Amygdala (tissue), 56 donors: ENCODE measurements around the gene CELF2.

Experiments
- DNase-seq, 56 donors: peaks; one replicate each; lab custom pipeline; 2025; lab: John Stamatoyannopoulos, UW

The CELF2 gene

DNA sequence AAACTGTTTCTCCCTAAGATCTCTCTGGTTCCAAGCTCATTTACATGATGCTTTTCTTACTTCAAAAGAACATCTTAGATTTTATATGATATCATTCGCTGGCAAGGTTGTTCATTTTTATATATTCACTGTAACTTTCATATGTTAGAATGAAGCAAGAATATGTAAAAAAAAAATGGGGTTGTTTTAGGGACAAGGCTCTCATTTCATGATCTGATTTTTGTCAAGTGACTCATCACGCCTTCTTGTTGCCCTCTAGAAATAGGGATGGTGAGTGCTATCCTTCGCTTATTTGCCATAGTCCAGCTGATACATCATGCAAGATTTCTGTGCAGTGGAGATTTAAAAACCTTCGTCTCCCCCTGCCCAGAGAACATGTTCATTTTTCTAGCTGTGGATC is 14.0 kb upstream of the CELF2 start:
- DNase-seq, result no peak

DNA sequence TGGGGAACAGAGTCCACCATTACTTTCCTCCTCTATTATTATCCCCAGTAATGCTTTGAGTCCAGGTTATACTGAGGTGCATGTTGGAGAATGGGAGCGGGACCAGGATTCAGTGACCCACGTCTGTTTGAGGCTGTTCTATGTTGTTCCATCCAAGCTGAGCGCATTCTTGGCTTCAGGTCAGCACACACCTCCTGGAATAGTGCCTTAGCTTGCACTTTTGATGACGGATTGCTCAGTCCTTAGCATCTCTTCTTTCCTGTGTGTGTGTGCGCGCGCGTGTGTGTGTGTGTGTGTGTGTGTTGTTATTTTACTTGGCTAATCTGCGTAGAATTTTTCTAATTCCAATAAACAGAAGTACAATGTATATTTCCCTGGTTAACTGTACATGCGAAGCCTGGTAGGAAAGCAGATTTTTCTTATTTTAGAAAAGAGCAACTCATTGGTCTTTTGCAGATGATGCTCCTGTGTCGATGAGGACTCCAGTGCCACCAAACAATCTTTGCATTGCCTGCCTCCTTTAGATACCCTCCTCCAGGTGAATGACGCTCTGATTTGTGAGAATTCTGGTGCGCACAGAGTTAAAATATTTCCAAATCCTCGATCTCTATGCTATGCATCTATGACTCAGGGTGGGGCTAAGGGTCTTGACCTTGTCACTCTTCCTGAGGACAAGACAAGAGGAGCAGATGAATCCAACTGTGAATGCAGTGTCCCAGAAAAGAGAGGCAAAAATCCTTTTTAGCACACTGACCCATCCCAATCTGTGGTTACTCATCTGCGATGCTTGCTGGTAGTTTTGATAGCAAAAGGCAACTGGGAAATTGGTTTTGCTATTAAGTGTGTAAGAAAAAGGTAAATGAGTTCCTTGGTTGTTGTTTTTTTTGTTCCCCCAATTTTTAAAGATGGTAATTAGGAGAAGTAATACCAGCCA is 13.3 kb upstream of the CELF2 start:
- DNase-seq, result no peak

DNA sequence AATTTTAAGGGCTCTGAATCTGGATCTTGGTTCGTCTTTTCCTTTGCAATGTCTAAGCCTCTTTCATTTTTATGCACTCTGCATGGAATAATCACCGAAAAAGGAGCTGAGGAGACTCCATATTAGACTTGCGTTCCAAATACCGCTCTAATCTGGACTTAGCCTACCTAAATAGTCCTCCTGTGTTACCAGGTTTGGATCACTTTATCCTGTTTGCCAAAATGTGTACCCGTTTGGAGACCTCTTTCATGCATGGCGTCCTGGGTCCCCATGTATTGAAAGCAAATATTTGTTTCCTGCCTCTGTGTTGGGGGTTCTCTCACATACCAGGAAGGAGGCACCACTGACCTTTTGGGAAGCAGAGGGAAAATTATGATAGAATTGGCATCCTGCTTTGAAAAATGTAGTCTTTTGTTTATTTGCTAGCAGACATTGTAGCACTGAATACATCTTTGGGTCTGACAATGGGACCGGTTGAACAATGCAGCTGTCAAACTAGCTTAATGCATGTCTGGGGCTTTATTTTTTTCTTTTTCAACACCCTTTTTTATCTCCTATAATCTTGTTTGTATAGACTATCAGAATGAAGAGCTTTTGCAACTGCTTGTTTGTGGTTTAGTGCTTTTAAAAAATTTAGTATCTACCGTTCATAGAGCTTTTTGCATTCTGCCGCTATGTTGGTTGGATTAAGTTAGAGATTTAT is 11.8 kb upstream of the CELF2 start:
- no peak for DNase-seq

DNA sequence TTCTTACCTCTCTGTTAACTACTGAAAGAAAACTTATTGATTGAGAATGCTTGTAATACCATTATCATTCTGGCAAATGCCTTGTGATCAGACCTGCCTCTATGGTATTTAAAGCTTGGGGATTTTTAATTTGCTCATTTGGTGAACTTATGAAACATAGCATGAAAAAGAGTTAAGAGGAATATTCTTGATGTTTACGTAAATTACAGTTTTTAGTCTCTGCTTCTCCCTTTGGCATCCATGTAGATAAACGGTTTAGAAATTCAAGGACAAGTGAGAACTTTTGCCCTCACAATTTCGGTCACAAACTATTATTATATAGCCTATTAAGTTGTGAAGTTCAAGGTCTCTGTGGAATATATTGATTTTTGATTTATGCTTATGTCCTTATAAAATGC is 11.2 kb upstream of the CELF2 start:
- no peak for DNase-seq

DNA sequence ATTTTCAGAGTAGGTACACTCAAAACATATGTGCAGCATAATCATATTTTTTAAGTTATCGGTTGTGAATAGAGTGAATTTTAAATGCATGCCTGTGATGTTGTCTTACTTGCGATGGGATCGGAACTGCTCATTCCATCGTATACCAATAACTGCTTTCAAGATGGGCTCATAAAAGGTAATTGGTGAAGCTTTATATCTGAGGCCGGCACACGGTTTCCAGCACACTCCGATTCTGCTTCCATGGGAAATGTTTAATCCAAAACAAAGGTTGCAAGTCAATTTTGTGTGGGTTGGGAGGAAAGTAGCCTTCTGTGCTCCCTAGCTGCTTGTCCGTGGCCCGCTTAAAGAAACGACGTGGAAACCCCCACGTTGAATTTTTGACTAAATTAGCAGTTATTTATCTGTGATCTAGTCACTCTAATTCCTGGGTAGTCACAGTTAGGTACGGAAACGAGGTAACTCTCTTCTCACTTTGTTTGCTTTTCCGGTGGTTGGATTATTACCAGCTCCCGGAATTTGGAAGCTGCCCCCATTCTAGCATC is 10.1 kb upstream of the CELF2 start:
- no peak for DNase-seq

DNA sequence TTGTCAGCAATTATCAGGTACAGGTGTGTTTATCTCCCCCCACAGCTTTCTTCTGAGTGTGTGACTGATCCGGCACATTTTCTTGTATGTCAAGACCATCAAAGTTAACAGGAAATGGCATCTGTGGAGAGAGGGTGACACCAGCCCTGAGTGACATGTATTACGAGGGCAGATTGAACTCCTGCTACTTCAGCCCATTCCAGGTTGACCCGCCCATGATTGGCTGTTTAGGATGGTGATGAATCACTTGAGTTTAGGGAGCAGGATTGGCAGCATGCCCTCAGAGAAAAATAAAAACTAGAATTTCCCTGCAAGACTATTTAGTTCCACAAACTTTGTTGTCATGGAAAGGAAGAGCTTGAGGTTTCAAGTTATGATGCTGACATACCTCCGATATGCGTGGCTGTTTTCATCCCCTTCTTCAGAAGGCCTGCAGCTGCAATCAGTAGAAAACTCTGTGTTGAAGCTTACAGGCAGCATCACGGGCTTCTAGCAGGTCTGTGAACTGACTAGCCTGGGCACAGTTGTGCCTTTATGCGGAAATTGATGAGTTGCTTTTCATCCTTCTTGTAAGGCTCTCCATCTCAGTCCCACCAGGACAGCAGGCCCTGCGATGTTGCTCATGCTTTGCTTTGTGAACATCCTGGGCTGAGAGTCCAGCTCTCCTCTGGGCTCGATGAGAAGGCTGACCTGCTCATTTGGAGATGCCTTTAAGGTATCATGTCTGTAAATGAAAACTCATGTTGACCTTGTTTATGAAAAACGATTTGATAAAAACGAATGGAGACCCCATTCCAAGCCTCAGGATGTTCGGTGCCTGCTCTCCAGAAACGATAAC is 8.0 kb upstream of the CELF2 start:
- no peak for DNase-seq

DNA sequence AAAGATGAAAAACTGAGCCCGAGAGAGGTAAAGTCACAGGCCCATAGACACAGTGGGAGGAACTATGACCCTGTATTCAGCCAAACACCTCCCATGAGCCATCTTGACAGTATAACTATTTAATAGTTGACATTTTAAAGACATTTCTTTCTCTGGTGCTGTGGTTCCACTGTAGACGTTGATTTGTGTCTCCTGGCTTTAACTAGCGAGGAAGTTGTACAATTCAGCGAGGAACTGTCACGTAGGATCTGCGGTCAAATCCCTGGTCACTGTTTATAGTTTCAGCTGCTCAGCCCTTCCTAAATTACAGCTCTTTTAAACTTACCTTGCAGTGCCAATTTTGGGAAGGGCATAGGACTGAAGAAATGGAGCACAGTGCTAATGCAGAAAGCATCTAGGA is 7.1 kb upstream of the CELF2 start:
- no peak for DNase-seq

DNA sequence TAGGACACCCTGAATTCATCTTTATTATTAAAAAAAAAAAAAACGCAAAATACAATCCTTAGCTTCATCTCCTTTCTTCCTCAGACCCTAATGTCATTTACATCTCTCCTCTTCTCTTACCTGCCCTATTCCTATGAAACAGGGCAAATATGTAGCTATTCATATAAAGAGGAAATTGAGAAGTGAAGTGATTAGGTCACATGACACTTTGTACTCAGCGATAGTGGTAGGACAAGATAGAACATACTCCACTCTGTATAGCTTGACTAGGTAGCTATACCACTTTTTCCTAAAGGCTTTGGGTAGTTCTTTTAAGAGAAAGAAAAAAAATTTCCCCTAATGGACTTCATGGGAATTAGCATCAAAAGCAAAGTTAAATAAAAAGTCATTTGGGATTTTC is 6.2 kb upstream of the CELF2 start:
- DNase-seq, result no peak

DNA sequence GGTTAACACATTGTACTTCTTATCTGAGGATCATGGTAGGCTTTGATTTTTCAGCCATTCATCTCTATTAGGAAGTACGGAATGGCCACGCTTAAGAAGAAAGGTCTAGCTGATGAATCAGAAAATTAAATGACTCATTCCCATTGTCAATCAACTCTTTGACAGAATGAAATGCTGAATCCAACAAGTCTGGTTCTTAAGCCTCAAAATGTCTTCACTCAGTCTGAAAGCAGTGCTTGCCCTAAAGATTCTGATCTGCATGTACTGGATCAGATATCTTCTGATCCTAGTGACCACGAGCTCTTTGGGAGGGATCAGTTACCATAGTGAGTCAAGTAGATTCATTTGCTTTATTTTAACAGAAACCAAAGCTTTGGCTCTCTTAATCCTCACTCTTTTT is 5.7 kb upstream of the CELF2 start:
- DNase-seq, result no peak

DNA sequence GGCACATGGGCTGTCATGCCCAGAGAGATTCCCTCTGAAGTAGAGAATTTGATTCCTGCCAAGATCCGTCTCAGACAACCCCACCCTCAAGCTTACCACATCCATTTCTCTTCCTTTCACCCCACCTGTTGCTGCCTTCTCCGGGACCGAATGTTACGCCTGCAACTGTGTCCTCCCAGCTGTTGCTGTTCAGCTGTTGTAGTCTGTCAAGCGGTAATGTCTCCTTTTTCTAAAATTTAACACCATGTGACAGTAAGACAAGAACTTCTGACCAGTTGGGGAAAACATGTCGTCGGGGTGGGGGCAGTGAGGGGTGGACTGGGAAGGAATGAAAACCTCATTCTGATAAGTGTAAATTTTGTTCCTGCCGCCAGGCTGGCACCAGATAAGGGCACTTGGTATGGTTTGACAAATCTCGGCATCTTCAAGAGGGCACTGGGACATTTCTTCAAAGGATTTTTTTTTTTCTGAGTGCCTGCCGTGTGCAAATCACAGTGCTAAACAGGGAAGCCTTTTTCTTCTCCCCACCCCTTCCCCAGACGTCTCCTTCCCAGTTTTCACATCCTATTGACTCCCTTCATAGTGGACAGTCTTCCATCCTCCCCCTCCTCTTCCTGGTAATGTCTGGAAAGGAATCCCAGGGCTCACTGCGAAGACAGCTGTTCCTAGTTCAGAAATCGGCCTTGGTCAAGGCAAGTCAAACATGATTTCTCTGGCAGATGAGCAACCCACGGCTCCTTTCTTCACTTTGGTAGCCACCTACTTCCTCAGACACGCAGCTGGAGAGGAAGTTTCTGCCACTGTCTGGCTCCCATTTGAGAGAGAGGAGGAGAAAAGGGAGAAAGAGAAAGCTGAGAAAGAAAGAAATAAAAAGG is 5.0 kb upstream of the CELF2 start:
- no peak for DNase-seq

DNA sequence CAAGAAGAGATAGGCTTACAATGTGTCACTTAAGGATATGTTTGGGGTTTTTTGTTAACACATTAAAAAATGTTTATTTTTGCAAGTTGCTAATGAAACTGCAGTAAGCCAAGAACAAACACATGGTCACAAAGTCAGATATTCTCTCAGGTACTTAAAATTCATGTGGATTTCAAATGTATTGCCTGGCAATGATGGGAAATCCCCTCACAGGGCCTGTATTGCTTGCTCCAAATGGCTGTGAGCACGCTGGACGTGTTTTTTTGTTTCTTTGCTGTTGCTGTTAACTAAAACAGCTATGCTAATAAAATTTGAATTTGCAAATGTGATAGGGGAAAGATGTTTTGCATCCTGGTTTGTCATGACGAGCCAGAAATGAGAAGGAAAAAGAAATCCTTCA is 3.8 kb upstream of the CELF2 start:
- DNase-seq, result no peak

DNA sequence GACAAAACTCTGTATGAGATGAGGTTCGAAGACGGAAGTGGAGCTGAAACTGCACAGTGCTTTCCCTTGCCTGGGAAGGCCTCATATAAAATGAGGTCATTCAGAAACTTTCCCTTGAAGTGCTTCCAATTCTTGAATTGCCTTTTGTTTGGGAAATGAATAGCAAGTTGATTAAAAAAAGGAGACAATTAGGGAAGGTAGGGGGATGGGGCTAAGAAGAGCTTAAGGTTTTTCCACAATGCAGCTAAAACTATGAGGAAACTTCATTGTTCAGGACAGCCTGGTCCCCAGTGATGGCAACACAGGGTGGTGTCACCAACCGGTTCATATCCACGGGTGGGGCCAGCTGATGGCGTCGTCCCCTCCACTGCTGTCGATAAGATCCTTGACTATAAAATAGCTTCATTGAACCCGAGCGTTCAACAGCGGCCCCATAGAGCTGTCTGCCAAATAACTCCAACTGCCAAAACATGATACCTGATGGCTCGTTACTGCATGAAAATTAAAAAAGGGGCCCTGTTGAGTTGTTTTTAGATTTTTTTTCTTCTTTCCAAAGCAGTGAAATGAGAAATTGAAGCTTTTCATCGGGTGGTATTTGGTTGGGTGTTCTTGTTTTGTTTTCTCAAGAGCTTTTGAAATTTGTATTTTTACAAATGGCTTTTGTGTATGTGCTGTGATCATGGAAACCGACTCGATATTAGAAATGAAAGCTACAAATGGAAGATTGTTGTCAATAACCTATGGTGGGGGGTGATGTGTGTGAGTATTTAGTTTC is 2.8 kb upstream of the CELF2 start:
- DNase-seq, result peak in 2 of 56 donors; percentile 18 to 36

DNA sequence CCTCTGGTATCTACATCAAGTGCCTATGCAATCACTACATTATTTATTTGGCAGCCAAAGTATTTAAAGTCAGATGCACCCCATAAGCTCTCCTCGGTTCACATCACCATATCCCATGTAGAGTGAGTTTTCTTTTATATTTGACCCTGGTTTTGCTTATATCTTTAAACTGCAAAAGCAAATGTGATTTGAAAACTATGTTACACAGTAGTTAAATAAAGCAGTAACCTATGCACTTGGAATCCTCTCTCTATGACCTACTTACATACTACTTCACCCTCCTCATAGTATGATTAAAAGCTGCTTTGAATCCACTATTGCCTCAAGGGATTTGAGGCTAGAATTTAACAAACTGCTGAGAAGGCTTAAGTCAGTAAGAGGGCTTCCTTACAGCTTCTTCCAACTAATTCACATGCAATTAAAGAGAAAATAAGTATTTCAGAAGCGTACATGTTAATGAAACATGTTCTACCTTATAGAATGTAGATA is 2.2 kb upstream of the CELF2 start:
- DNase-seq, result no peak

DNA sequence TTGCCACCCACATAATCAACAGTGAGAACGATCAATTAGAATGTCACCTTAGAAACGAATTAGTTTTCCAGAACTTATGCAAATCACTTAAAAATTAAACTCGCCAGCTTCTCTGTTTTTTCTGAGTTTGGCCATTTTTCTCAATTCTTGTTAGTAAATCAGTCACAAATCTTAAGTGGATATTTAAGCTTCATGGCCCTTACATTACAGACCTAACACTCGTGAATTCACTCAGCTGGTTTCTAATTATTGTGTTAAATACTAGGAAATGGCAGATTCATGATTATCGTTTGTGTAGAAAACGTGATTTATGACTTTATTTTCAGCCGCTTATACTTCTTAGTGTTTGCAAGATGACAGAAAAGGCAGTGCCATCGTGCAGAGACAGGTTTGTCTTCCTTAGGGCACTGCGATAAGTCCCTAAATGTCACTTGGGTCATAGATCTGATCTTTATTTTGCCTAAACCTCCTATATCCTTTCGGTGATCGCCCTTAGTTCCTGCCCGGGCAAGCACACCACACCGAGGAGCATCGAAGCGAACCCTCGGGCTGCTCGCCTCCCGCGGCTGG is 587 bp upstream of the CELF2 start:
- DNase-seq, result no peak

DNA sequence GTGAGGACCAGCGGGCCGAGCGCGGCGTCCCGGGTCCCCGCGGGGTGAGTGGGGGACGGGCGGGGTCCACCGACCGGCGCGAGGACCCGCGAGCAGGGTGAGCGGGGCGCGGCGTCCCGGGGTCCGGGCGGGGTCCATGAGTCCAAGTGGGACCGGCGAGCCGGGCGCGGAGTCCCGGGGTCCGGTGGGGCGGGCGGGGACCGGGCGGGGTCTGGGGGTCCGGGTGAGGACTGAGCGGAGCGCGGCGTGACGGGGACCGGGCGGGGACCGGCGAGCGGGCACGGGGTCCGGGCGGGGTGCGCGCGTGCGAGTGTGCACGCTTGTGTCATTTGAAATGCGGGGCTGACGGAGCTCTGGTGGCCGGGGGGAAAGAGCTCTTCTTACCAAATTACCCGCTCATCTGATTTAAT is 765 bp downstream of the CELF2 start:
- peak in 1 of 56 donors; percentile 22 for DNase-seq

DNA sequence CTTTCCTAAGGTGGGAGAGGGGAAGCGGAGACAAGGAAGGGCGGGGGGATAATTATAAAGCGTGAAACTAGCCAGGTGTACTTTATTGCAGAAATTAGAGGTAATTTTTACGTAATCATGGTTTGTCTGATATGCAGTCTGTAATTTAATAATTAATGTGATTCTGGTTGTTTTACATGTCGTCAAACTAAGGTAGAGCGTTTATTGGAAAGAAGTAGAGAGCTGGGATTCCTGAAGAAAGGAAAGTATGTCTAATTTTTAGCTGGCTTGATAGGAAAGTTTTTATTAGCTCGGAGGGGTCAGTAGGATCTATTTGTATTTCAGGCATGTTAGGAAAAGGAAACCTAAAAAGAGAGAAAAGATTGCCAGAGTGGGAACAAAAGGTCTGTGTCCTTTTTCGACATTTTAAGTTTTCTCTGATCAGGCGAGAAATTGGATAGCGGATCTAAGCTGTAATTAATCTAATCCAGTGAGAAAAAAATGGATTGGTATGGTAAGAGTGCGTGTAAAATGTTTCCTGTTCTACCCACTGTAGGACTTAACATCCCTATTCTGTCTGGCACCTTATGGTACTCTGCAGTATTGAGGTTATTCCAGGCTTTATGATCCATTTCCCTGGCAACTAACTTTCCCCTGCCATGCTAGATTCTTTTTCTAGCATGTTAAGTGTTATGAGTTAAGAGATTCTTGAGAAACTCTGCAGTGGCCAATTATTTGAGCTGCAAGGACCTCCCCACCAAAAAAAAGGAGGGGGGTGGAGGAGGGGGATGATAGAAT is 1.4 kb downstream of the CELF2 start:
- no peak for DNase-seq

DNA sequence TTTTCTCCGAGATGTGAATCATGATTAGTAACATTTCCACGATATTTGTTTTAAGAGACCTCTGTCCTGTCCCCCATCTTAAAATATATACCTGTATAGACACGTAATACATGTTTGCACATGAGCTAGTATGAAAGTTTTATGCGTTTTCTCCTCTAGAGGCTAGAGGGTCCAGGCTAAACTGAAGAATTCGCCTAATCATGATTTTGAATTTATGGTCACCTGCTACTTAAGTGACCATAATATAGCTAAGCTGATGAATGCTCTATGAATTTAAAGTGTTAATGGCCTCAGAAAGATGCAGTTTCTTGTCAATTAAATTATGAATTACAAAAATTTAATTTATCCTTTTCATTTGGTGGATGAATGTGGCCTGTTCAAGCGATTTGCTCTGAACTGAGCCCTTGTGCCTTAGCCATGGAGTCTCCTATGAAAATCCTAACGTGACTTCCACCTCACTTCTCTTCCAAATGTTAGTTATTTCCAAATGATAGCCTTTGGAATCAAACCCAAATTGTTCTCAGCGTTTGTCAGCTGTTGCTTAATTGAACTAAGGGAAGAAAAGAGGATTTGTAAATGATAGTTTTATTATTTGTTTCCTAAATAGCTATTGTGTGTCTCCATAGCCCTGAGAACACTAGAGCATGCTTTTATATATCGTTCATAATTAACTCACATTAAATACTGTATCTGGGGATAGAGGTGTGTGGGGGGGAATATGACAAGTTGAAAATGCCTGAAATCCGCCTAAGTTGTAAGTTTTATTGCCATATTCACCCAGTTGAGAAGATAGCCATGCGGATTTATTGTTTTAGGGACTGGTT is 2.3 kb downstream of the CELF2 start:
- no peak for DNase-seq
